IPS-11a (cell line): ENCODE data around the gene PEAK3.

ENCODE experiments used
- H3K4me3 ChIP-seq: one replicate; pipeline ENCODE4 v1.5.1; 2013; ENCODE audit warnings: low read depth, low read length, control low read depth

The PEAK3 gene

GRCh38 chr19:2273356-2274184, 8.4 kb downstream of the PEAK3 start:
- H3K4me3 ChIP-seq: no peak overlapping the region

DNA sequence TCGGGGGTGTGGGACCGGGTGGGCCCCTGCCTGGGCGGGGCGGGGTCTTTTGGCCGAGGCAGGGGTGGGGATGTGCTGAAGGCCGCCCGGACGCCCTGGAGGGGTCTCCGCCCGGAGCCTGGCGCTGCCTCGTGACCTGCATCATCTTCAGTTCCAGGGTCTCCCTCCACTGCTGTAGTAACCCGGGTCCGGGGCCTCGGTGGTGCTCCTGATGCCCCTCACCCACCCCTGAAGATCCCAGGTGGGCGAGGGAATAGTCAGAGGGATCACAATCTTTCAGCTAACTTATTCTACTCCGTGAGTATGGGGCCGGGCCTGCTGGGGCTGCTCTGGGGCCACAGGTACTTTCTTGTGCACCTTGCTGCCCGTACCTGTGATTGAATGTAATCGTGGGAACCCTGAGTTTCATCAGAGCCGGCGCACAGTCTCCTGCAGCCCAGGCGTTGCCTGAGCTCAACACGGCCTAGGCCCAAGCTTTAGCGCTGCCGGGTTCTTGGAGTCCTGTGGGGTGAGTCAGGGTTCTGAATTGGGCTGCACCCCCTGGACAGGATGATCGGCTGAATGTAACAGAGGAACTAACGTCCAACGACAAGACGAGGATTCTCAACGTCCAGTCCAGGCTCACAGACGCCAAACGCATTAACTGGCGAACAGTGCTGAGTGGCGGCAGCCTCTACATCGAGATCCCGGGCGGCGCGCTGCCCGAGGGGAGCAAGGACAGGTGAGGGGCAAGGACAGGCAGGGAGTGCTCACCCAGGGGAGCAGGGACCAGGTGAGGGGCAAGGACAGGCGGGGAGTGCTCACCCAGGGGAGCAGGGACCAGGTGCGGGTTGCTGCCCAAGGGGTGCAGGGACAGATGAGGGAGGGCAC, 10.5 kb downstream of the PEAK3 start:
- peak overlapping the region; percentile 95 for H3K4me3 ChIP-seq

DNA sequence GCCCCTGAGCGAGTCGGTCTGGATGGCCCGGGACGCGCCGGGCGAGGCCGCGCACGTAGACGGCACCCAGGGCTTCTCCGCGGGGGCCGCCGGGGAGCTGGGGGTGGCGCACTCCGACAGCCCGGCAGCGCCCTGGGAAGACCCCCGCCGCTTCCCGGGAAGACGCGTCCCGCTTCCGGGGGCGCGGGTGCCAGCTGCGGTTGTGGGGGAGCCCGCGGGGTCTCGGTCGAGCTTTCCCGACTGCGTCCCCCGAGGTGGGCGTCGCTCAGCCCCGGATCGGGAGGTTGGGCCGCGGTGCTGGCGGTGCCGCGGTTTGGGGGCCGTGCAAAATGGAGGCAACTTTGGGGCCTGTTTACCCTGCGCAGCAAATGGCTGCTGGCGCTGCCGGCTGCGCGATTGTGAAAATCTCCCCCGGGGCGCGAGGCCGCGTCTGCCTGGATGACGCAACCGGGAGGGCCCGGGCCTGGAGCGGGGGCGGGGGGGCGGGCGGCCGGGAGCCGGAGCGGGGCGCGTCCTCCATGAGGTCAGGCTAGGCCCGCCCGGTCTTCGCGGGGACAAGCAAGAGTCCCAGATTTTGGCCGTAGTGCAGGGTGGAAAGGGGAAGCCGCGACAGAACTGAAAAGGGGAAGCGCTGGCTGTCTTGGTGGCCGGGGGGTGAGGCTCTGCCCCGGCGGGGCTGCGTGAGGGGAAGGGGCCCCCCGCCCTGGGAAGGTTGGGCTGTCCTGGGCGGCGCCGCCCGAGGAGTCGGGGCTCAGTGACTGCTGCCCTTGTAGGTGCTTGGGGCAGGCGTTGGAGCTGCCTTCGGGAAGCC, 11.3 kb downstream of the PEAK3 start:
- H3K4me3 ChIP-seq: peak overlapping the region; percentile 95

DNA sequence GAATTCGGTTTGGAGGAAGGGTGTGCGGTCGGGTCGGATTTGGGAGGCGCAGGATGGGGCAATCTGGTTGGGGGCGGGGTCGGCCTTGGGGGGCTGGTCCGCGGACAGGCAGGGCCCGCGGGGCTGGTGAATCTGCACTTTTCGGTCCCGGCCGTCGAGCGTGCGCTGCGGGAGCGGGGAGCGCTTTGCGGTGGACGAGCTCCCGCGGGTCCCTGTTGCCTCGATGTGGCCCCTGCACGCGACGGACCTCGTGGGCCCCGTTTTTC, 11.9 kb downstream of the PEAK3 start:
- peak overlapping the region; percentile 95 for H3K4me3 ChIP-seq

DNA sequence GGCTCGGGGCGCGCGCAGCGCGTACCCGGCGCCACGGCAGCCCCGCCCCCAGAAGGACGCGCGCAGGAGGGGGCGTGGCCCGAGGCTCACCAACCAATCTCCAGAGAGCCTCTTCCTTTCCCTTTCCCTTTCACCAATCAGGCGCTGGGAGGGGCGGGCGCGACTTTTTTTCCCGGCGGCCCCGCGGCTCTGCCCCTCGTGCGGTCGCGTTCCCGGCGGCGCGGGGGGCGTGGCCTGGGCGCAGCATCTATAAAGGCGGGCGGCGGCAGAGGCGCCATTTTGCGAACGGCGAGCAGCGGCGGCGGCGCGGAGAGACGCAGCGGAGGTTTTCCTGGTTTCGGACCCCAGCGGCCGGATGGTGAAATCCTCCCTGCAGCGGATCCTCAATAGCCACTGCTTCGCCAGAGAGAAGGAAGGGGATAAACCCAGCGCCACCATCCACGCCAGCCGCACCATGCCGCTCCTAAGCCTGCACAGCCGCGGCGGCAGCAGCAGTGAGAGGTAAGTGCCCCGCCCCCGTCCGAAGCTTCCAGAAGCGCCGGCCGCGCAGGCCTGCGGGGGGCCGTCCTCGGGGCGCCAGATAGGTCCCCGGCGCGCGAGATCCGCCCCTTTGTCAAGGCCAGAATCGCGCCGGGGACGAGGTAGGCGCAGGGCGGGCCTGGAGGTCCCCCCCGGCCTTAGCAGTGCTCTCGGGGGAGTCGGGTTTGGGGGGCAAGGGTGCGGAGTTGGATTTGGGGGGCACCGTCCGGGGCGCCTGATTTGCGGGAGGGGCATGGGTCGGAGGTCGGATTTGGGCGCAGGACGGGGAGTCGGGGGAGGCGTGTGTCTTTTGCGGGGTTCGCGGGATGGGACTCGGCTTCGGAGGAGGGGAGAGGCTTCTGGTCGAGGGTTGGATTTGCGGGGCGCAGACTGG, 12.5 kb downstream of the PEAK3 start:
- H3K4me3 ChIP-seq: peak overlapping the region; percentile 95

DNA sequence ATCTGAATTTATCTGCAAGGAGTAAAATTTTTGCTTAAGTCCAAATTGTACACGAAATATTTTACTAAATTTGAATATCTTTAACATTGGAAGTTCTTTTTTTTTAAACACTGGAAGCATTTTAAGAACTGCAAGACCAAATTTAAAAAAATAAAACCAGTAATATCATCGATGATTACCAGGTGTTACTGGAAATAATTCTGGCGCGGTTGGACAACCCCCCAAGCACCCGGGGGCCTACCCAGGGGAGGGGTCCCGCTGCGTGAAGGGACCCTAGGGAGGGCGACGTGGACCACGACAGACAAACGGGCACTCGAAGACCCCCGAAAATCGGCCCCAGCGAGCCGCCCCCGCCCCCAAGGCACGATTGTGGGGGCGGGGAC, 13.1 kb downstream of the PEAK3 start:
- H3K4me3 ChIP-seq: peak overlapping the region; percentile 55

GRCh38 chr19:2268480-2268830, 13.5 kb downstream of the PEAK3 start:
- H3K4me3 ChIP-seq: no peak overlapping the region

GRCh38 chr19:2266183-2266993, 15.6 kb downstream of the PEAK3 start:
- no peak overlapping the region for H3K4me3 ChIP-seq

GRCh38 chr19:2261438-2262172, 20.4 kb downstream of the PEAK3 start:
- H3K4me3 ChIP-seq: no peak overlapping the region

GRCh38 chr19:2260341-2260805, 21.6 kb downstream of the PEAK3 start:
- H3K4me3 ChIP-seq: no peak overlapping the region

- H3K4me3 ChIP-seq: no peak overlapping the region
Measured at GRCh38 chr19:2259336-2259735, 22.6 kb downstream of the PEAK3 start.

GRCh38 chr19:2255982-2256685, 25.8 kb downstream of the PEAK3 start, which contains the start of gene JSRP1:
JSRP1 (minus strand) TSS chr19:2256417; CDS start chr19:2255314, 1,103 bp downstream.
- no peak within 1 kb of the TSS for H3K4me3 ChIP-seq

- H3K4me3 ChIP-seq: no peak overlapping the region
Measured at GRCh38 chr19:2255112-2255845, 26.7 kb downstream of the PEAK3 start.

- peak overlapping the region; percentile 30 for H3K4me3 ChIP-seq
Measured at GRCh38 chr19:2254064-2254872, 27.7 kb downstream of the PEAK3 start.

DNA sequence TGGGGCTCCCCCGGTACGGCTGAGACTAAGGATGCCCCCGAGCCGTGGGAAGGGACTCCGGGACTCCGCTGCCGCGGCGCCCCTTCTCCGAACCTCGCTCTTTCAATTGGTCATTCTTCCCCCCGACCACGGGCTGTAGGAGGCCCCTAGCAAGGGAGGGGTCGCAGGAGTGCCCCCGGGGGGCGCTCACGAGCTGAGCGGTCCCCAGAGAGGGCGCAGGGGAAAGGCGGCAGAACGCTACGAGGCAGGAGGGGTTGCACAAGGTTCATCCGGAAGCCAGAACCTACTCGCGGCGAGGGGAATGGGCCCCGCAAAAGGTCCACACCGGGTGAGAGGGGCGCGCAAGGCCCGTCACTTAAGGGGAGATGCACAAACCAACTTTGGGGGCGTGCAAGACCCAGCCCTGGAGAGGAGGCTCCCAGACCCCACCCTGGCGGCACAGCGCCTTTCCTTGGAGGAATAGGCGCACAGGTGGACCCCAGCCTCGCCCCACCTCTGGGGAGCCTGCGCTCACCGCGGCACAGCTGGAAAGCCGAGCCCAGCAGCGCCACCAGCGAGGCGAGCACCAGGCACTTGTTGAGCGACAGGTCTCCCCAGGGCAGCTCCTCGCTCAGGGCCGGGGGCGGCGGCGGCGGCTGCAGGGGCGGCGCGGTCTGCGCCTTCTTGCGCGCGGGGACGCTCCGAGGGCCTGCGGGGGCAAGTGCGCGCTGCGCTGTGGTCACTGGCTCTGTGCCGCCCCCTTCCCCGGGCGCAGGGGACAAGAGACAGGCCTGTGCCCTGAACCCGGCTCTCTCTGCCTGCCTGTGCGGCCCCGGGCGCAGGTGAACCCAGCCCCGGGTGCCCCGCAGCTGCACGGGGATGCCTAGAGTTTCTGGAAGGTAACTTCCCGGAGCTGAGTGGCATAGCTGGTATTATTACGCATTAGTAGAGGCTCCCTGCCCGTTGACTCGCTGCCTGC, 28.6 kb downstream of the PEAK3 start:
- peak overlapping the region; percentile 30 for H3K4me3 ChIP-seq

DNA sequence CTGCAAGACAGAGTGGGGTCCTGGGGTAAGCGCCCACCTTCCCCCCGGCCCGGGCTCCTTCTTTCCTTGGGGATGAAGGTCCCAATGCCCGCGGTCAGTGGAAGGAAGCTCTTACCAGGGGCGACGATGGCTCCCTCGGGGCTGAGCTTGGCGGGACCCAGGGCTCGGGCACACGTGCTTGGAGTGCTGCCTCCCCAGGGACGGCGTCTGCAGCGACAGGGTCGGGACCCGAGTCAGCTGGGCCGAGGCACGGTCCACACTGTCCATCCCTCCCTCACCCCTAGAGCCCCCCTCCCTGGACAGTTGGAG, 29.2 kb downstream of the PEAK3 start:
- H3K4me3 ChIP-seq: no peak overlapping the region
